Measurements from ENCODE around the gene PRKN. TPM values are rescaled to one million over a fixed set of nuclear protein-coding genes. Genes with fewer than 3 reads are reported as not detected.

The PRKN gene
- total RNA-seq, 2 donors from 2014 or later, result 10.7 to 21.2 TPM

DNA sequence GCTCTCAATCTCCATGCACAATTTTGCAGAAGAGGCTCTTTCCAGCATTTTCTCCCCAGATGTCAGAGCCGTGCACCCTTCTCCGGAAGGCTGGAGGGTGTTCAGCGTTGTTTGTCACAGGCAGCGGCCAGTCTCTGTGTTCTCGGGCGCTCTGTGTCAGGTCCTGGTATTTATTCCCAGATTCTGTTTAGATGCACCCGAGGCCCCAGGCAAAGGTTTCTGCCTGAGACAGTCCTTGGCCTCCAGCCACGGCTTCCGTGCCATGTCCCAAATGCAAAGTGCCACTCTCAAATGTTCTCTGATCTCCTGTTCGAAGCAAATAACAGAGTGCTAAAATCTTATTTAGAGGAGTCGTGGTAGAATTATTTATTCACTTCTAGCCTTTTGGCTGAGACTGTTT, 1313.4 kb downstream of the PRKN start:
- WGBS, result 36% methylated on average over 11 of the region's 11 CpGs
- intact Hi-C loops (cut with DNase I), result loop anchor here (10.0 kb wide), 2 partner anchors 281 to 1321 kb away; no protein-coding TSS in a partner anchor
- TF ChIP-seq POLR2A (IDR thresholded peaks at IDR 0.05), result no peak
- TF ChIP-seq POLR2AphosphoS5 (IDR thresholded peaks at IDR 0.05), result no peak
- TF ChIP-seq CTCF (IDR thresholded peaks at IDR 0.05), result no peak
- H3K27me3 ChIP-seq (replicated peaks; ENCODE audit: insufficient read depth), result no peaks in the 10 kb centered on the region
- no peaks in the 10 kb centered on the region for H3K4me1 ChIP-seq (replicated peaks)
- H3K9me3 ChIP-seq, result no peaks in the 10 kb centered on the region
- no peaks in the 10 kb centered on the region for H3K36me3 ChIP-seq
- no peak for DNase-seq (ENCODE audit: low spot score)
- H3K4me3 ChIP-seq, result no peak overlapping the region
- H3K27ac ChIP-seq, result no peak overlapping the region

DNA sequence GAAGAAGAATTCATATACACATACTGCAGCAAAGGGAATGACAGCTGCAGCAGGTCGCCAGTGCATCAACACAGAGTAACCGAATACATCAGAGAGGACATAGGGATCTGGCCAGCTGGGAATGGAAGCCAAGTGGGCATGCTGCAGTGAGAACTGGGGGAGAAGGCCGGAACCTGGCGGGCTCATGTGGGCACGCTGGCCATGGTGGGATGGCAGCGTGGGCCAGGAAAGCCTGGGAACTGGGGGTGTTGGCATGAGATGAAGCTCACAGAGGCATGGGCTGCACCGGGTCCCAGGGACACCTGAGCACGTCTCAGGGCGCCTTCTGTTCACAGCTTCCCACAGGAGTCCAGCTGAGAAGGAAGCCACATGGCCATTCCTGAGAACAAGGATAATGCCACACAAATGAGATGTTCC, 1314.2 kb downstream of the PRKN start:
- no peak for DNase-seq (ENCODE audit: low spot score)
- Histone ChIP-seq H3K9me3 (no peaks in the 10 kb centered on the region), H3K4me1 (replicated peaks) (no peaks in the 10 kb centered on the region), H3K27ac (no peak overlapping the region), H3K4me3 (no peak overlapping the region), H3K36me3 (no peaks in the 10 kb centered on the region), H3K27me3 (replicated peaks; ENCODE audit: insufficient read depth) (no peaks in the 10 kb centered on the region)
- 91% methylated on average over 9 of the region's 9 CpGs for WGBS
- intact Hi-C loops (cut with DNase I), result loop anchor here (10.0 kb wide), 2 partner anchors 281 to 1321 kb away; no protein-coding TSS in a partner anchor
- TF ChIP-seq POLR2AphosphoS5 (IDR thresholded peaks at IDR 0.05) (no peak), CTCF (IDR thresholded peaks at IDR 0.05) (no peak), POLR2A (IDR thresholded peaks at IDR 0.05) (no peak)

DNA sequence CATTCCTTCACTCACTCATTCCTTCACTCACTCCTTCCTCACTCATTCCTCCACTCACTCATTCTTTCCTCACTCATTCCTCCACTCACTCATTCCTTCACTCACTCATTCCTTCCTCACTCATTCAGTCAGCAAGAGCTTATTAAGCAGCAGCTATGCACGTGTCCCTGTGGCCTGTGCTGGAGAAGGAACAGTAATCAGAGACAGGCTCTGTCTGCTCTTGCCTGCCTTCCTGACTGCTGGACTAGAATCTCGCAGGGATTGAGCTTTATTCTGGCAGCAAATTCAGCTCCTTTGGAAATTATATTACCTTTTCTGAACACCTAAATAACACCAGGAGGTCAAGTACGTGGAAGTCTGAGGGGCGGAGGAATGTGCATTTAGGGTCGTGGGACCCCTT, 1314.8 kb downstream of the PRKN start:
- no peaks in the 10 kb centered on the region for H3K27me3 ChIP-seq (replicated peaks; ENCODE audit: insufficient read depth)
- no peaks in the 10 kb centered on the region for H3K36me3 ChIP-seq
- H3K4me3 ChIP-seq, result no peak overlapping the region
- H3K27ac ChIP-seq, result no peak overlapping the region
- H3K4me1 ChIP-seq (replicated peaks), result no peaks in the 10 kb centered on the region
- TF ChIP-seq POLR2A (IDR thresholded peaks at IDR 0.05) (no peak), CTCF (IDR thresholded peaks at IDR 0.05) (no peak), POLR2AphosphoS5 (IDR thresholded peaks at IDR 0.05) (no peak)
- WGBS, result 84% methylated on average over 5 of the region's 5 CpGs
- intact Hi-C loops (cut with DNase I), result loop anchor here (10.0 kb wide), 2 partner anchors 282 to 1322 kb away; no protein-coding TSS in a partner anchor
- no peaks in the 10 kb centered on the region for H3K9me3 ChIP-seq
- DNase-seq (ENCODE audit: low spot score), result no peak

DNA sequence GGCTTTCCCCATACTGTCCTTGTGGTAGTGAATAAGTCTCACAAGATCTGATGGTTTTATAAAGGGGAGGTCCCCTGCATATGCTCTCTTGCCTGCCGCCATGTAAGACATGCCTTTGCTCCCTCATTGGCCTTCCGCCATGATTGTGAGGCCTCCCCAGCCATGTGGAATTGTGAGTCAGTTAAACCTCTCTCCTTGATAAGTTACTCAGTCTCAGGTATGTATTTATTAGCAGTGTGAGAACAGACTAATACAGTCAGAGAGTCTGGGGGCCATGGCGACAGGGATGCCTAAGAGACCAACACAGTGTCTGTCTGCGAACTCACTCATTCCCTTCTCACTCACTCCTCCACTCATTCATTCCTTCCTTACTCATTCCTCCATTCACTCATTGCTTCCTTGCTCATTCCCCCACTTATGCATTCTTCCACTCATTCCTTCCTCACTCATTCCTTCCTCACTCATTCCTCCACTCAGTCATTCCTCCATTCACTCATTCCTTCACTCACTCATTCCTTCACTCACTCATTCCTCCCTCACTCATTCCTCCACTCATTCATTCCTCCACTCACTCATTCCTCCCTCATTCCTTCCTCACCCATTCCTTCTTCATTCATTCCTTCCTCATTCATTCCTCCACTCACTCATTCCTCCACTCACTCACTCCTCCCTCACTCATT, 1316.2 kb downstream of the PRKN start:
- DNase-seq (ENCODE audit: low spot score), result no peak
- H3K27ac ChIP-seq, result no peak overlapping the region
- no peaks in the 10 kb centered on the region for H3K4me1 ChIP-seq (replicated peaks)
- no peaks in the 10 kb centered on the region for H3K27me3 ChIP-seq (replicated peaks; ENCODE audit: insufficient read depth)
- 97% methylated on average over 4 of the region's 4 CpGs for WGBS
- H3K36me3 ChIP-seq, result no peaks in the 10 kb centered on the region
- no peak for TF ChIP-seq CTCF (IDR thresholded peaks at IDR 0.05)
- TF ChIP-seq POLR2AphosphoS5 (IDR thresholded peaks at IDR 0.05), result no peak
- TF ChIP-seq POLR2A (IDR thresholded peaks at IDR 0.05), result no peak
- no peak overlapping the region for H3K4me3 ChIP-seq
- no peaks in the 10 kb centered on the region for H3K9me3 ChIP-seq
- intact Hi-C loops (cut with DNase I), result loop anchor here (10.0 kb wide), 2 partner anchors 283 to 1323 kb away; no protein-coding TSS in a partner anchor

GRCh38 chr6:161410736-161411135, 1316.8 kb downstream of the PRKN start:
- WGBS, result 91% methylated on average over 6 of the region's 6 CpGs
- H3K4me1 ChIP-seq (replicated peaks), result no peaks in the 10 kb centered on the region
- no peak overlapping the region for H3K27ac ChIP-seq
- H3K9me3 ChIP-seq, result no peaks in the 10 kb centered on the region
- no peaks in the 10 kb centered on the region for H3K27me3 ChIP-seq (replicated peaks; ENCODE audit: insufficient read depth)
- DNase-seq (ENCODE audit: low spot score), result no peak
- H3K4me3 ChIP-seq, result no peak overlapping the region
- TF ChIP-seq CTCF (IDR thresholded peaks at IDR 0.05) (no peak), POLR2AphosphoS5 (IDR thresholded peaks at IDR 0.05) (no peak), POLR2A (IDR thresholded peaks at IDR 0.05) (no peak)
- H3K36me3 ChIP-seq, result no peaks in the 10 kb centered on the region
- intact Hi-C loops (cut with DNase I), result loop anchor here (10.0 kb wide), 2 partner anchors 284 to 1324 kb away; no protein-coding TSS in a partner anchor
